Measurements from ENCODE around the gene CPVL.

DNA sequence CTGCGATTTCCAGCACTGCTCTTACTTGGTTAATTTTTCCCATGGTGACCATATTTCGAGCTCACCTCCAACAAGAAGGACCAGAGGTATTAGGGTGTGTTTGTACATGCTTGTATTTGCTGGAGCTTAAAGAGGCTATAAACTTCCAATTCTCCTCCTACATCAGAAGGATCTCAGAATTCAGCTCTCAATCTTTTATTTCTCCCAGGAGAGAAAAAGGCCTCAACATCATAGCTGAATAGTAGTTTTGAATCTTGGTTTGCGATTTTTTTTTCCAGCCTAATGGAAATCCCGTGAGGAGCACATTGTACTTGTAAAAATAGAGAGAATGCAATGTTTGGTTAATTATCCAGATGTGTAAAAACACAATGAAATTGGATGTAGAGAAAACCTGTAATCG lies 69.7 kb downstream of the CPVL start:
- TF ChIP-seq CTCF (IDR thresholded peaks at IDR 0.05), result no peak
- TF ChIP-seq POLR2A (IDR thresholded peaks at IDR 0.05), result no peak

Data from tibial nerve (tissue), 3 donors.